ENCODE results near the gene SUSD6. TPM values are rescaled to one million over a fixed set of nuclear protein-coding genes. Genes with fewer than 3 reads are reported as not detected.

The SUSD6 gene
- total and polyA plus RNA-seq, 9 of the 15 experiments (the other 6 are each of a cell fraction or from before 2014, with no cell fraction given) = 2.9 to 20.7 (median 5.6) TPM

GRCh38 chr14:69624136-69624535 lies 12.7 kb downstream of the SUSD6 start (continued):
- TF ChIP-seq ZNF175 (CRISPR knock-in tag; IDR thresholded peaks at IDR 0.05; ENCODE audit: low read depth) = no peak
- TF ChIP-seq OTX1 (CRISPR knock-in tag; IDR thresholded peaks at IDR 0.05) = no peak
- no peak for TF ChIP-seq CHAMP1 (IDR thresholded peaks at IDR 0.05)
- no peak for TF ChIP-seq RFX7 (CRISPR knock-in tag; IDR thresholded peaks at IDR 0.05)
- TF ChIP-seq DPF2 (IDR thresholded peaks at IDR 0.05) = no peak
- no peak for TF ChIP-seq PPARD (CRISPR knock-in tag; IDR thresholded peaks at IDR 0.05)
- TF ChIP-seq, protein P1, sequence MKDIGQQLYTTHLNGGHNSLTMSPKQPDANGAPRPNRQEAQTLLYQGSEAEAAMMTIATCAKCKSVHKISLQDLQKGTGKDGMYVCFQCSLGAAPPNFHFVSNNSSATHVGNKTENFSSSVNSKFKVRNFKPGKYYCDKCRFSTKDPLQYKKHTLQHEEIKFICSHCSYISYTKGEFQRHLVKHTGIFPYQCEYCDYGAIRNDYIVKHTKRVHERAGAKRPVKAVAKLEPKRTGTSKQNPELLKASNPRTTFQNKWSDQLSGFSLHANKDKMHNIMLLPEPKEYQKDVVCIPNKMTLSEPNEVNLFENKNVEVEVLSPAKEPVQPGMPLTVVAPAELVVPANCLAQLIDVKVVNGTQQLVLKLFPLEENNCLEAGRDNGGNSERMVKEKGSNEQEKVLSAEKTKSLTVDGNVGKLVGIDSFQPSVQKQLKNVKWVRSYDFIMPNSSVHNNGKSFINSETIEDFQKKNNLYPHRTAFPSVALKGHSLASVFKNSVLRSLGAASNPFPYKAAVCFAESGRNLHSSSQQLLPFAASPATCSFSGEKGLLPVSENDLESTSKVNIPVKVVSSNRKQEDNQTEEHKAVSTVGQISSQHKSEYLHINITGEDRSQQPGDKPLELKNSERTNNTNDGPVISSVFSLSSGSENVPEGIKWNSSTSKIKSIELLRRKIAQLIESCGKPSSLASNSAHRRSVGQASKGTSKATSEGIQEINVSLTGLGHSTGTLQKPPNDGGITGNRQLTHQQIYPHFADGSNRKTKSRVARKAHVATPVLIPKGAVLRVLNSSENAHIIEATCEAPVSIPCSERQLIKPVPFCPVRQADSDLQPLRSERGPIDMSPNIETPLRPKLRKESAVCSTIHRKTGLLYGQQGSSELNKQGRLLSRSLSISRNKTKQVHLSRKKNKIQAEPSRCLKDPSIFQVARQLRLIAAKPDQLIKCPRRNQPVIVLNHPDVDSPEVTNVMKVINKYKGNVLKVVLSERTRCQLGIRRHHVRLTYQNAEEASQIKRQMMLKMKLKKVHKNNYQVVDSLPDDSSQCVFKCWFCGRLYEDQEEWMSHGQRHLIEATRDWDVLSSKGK (CRISPR knock-in tag; IDR thresholded peaks at IDR 0.05) = no peak
